Kidney glomerular epithelial cell (primary cell): Measurements from ENCODE around the gene RNF167.
"Not testable (repeated sequence)": the region's sequence is repeated elsewhere in the genome, so short reads cannot be mapped to it uniquely, and the experiment has no call there.

Source experiments
- DNase-seq: peaks from one replicate; lab custom pipeline; 2025; lab: John Stamatoyannopoulos, UW

The RNF167 gene

DNA sequence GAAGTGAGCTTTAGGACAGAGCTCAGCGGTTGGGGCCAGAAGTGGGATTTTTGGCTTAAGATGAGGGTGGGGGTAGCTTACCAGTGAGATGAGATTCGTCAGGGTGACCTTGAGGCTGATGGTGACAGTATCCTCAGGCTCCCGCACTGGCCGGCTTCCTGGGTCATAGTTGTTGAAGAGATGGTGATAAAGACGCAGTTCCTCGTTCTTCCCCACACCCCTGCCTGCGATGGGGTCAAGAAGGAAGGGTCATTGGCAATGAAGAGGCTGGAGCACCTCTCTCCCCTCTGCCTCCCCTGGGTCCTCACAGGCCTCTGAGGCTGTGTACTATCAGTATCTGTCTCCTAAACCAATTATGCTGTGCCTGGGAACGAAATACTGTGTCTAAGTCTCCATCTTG is 37.5 kb upstream of the RNF167 start:
- DNase-seq = no peak

DNA sequence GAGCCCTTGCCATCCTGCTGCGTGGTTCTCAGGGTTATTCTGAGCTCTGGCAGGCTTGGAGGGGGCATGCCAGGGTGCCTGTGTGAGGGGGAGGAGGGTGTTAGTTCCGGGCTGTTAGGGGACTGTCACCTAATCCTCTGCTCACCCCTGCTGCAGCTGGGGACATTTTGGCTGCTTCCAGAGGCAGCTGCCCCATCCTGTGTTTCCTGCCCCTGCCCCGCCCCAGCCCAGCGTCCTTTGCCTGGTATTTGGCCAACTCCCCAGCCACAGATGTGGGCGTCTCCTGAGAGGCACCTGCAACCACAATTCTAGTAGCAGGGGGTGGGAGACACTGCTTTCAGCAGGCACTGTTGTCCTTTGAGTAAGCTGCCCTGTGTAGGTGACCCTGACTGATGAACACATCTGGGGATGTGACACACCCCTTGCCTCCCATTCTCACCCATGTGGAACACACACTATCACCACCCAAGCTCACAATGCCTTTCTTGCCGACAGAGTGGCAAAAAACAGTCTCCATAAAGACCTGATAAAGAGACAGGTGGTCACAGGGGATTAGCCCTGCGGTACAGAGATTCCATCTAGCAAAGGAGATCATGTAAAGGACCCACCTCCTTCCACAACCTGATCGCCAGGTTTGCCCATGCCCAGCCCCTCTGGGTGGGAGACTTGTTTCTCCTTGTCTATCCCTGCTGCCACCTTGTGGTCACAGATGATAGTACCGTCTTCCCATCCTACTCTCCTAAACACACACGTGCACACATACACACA is 36.8 kb upstream of the RNF167 start, which contains the start of gene CHRNE:
TSS of gene CHRNE (minus strand) at position 48 of the 768 bp plus-strand sequence. CDS start at position 13, 35 bp downstream.
- peak; percentile 77 for DNase-seq

DNA sequence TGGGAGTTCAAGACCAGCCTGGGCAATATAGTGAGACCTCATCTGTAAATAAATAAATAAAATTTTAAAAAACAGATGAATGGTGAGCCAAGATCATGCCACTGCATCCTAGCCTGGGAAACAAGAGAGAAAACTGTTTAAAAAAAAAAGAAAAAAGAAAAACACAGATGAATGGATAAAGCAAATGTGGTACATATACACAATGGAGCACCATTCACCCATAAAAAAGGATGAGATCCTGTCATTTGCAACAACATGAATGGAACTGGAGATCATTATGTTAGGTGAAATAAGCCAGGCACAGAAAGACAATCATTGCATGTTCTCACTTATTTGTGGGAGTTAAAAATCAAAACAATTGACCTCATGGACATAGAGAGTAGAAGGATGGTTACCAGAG is 33.4 kb upstream of the RNF167 start:
- not testable (repeated sequence) for DNase-seq

DNA sequence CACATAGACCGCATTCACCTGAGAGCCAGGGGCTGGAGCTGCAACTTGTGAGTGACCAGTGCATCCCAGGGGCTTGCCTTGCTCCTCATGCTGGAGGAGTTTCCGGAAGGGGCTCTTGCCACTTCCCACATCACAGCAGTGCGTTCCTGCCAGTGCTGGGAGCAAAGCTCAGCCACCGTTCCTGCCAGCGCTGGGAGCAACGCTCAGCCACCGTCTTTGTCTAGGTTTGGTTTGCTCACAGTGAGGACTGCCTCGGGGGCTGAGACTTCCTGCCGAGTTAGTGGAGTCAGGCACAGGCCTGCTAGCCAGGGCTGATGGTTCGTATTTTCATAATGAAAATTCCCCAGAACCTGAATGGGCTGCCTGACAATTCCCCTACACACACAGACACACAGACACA is 31.8 kb upstream of the RNF167 start:
- no peak for DNase-seq

DNA sequence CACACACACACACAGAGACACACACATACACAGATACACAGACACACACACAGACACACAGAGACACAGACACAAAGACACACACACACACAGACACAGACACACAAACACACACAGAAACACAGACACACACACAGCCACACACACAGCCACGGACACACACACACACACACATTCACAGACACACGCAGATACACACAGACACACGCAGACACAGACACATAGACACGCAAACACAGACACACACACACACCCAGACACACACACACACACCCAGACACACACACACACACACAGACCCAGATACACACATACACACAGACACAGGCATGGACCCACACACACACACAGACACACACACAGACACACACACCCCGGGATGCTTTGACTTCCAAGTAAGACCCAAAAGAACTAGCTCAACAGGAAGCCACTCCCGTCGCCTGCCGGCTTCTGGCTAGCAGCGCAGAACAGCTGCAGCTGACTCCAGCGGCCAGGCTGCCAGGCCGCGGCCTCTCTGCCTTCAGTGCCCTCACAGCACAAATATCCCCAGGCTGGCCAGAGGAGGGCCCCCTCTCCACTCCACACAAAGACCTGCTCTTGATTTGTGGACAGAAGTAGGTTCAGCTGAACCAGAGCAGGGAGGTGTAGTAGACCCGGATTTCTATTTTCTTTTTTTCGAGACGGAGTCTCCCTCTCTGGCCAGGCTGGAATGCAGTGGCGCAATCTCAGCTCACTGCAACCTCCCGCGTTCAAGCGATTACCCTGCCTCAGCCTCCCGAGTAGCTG is 31.2 kb upstream of the RNF167 start:
- DNase-seq = peak; percentile 93

DNA sequence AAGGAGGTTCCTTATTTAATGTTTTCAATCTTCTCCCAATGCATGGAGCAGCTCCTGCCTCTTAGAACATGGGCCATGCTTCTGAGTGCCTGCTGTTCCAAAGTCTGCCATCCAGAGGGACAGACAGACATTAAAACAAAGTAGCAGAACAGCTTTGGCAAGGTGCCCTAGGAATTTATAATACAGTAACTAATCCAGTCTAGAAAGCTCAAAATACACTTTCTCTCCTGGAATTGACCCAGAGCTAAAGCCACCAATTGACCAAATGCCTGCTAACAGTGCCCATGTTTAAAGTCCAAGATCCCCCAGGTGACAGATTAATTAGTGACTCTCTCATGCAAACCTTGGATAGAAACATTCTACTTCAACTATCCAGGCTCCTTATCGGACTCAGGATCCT is 26.1 kb upstream of the RNF167 start:
- DNase-seq = peak; percentile 21

DNA sequence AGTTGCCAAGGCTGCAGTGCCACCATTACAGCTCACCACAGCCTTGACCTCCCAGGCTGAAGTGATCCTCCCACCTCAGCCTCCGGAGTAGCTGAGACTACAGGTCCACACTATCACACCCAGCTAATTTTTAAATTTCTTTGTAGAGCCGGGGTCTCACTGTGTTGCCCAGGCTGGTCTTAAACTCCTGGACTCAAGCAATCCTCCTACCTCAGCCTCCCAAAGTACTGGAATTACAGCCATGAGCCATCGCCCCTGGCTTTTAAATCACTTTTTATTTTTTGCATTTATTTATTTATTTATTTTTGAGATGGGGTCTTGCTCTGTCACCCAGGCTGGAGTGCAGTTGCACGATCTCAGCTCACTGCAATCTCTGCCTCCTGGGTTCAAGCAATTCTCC is 25.5 kb upstream of the RNF167 start:
- not testable (repeated sequence) for DNase-seq

DNA sequence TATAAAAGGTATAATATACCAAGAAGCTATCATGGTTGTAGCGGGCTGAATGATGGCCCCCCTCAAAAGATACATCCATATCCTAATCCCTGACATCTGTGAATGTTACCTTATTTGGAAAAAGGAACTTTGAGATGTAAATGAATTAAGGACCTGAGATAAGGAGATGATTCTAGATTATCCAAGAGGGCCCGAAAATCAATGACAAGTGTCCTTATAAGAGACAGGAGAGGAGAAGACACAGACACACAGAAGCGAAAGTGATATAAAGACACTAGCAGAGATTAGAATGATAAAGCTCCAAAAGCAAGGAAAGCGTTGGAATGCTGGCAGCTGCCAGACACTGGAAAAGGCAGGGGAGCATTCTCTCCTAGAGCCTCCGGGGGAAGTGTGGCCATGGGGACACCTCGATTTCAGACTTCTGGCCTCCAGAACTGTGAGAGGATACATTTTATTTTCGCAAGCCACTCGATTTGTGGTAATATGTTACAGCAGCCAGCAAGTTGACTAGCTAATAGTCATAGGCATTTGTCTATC is 20.5 kb upstream of the RNF167 start:
- no peak for DNase-seq

DNA sequence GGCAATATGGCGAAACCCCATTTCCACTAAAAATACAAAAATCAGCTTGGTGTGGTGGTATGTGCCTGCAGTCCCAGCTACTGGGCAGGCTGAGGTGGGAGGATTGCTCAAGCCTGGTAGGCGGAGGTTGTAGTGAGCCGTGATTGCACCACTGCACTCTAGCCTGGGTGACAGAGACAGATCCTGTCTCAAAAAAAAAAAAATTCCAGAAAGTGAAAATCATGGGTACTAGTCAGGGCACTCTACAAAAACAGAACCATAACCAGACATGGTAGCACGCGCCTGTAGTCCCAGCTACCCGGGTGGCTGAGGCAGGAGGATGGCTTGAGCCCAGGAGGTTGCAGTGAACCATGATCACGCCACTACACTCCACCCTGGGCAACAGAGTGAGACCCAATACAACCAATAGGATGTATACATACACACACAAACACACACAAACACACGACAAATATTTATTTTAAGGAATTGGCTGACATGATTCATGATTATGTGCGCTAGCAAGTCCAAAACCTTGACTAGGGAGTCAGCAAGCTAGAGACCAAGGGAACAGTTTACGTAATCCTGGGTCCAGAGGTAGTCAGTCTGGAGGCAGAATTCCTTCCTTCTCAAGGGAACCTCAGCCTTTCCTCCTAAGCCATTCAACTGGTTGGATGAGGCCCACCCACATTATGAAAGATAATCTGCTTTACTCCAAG is 19.6 kb upstream of the RNF167 start:
- no peak for DNase-seq

DNA sequence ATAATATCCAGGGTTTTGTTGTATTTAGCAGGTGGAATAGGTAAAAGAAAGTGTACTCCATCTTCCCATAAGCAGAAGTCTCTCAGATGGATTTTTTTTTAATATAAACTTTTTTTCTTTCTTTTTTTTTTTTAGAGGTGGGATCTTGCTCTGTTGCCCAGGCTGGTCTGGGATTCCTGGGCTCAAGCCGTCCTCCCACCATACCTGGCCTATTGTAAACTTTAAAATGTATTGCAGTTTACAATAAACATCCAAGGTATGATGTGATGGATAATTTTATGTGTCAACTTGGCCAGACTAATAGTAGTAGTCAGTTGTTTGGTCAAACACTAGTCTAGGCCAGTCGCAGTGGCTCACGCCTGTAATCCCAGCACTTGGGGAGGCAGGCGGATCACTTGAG is 18.7 kb upstream of the RNF167 start:
- DNase-seq = no peak

DNA sequence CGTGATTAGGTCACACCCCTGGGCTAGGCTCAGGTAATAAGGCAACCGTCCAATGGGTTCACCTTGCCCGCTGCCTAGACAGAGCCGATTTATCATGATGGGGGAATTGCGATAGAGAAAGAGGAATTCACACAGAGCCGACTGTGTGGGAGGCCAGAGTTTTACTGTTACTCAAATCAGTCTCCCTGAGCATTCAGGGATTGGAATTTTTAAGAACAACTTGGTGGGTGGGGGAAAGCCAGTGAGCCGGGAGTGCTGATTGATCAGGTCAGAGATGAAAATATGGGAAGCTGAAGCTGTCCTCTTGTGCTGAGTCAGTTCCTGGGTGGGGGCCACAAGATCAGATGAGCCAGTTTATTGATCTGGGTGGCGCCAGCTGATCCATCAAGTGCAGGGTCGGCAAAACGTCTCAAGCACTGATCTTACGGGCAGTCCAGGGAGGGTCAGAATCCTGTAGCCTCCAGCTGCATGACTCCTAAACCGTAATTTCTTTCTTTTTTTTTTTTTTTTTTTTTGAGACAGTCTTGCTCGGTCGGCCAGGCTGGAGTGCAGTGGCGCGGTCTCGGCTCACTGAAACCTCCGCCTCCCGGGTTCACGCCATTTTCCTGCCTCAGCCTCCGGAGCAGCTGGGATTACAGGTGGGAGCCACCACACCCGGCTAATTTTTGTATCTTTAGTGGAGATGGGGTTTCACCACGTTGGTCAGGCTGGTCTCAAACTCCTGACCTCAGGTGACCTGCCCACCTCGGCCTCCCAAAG is 13.3 kb upstream of the RNF167 start:
- not testable (repeated sequence) for DNase-seq

DNA sequence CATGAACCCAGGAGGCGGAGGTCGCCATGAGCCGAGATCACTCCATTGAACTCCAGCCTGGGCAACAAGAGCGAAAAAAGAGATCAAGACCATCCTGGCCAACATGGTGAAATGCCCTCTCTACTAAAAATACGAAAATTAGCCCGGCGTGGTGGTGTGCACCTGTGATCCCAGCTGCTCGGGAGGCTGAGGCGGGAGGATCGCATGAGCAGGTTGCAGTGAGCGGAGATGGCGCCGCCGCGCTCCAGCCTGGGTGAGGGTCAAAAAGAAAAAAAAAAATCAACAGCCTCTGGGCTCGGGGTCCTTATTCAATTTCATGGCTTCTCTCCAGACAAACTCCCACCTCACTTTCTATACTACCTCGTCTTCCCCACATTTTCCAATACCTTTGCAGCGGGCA is 11.2 kb upstream of the RNF167 start:
- no peak for DNase-seq

DNA sequence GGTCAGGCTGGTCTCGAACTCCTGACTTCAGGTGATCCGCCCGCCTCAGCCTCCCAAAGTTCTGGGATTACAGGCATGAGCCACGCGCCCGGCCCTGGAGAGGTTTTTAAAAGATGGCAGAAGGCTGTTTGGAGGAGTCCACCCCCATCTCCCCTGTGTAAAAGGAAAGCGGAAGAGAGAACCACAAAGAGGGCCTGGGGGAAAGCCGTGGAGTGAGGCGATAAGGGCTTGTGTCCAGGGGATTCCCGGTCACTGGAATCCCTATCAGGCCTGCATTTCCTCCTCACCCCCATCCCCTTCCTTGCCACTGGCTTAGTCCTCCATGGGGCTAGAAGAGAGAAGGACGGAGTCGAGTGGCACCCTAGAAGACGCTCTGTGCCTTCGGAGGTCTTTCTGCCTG is 8.1 kb upstream of the RNF167 start, which contains the start of gene GP1BA:
TSS of gene GP1BA (plus strand) at position 315 of the 400 bp plus-strand sequence. CDS start 328 bp downstream, outside the sequence.
- no peak for DNase-seq

DNA sequence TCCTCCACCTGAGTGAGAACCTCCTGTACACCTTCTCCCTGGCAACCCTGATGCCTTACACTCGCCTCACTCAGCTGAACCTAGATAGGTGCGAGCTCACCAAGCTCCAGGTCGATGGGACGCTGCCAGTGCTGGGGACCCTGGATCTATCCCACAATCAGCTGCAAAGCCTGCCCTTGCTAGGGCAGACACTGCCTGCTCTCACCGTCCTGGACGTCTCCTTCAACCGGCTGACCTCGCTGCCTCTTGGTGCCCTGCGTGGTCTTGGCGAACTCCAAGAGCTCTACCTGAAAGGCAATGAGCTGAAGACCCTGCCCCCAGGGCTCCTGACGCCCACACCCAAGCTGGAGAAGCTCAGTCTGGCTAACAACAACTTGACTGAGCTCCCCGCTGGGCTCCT is 7.3 kb upstream of the RNF167 start:
- no peak for DNase-seq

DNA sequence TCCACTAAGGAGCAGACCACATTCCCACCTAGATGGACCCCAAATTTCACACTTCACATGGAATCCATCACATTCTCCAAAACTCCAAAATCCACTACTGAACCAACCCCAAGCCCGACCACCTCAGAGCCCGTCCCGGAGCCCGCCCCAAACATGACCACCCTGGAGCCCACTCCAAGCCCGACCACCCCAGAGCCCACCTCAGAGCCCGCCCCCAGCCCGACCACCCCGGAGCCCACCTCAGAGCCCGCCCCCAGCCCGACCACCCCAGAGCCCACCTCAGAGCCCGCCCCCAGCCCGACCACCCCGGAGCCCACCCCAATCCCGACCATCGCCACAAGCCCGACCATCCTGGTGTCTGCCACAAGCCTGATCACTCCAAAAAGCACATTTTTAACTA is 6.4 kb upstream of the RNF167 start:
- DNase-seq = no peak

DNA sequence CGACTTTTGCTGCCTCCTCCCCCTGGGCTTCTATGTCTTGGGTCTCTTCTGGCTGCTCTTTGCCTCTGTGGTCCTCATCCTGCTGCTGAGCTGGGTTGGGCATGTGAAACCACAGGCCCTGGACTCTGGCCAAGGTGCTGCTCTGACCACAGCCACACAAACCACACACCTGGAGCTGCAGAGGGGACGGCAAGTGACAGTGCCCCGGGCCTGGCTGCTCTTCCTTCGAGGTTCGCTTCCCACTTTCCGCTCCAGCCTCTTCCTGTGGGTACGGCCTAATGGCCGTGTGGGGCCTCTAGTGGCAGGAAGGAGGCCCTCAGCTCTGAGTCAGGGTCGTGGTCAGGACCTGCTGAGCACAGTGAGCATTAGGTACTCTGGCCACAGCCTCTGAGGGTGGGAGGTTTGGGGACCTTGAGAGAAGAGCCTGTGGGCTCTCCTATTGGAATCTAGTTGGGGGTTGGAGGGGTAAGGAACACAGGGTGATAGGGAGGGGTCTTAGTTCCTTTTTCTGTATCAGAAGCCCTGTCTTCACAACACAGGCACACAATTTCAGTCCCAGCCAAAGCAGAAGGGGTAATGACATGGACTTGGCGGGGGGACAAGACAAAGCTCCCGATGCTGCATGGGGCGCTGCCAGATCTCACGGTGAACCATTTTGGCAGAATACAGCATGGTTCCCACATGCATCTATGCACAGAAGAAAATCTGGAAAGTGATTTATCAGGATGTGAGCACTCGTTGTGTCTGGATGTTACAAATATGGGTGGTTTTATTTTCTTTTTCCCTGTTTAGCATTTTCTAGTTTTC is 5.7 kb upstream of the RNF167 start:
- no peak for DNase-seq

DNA sequence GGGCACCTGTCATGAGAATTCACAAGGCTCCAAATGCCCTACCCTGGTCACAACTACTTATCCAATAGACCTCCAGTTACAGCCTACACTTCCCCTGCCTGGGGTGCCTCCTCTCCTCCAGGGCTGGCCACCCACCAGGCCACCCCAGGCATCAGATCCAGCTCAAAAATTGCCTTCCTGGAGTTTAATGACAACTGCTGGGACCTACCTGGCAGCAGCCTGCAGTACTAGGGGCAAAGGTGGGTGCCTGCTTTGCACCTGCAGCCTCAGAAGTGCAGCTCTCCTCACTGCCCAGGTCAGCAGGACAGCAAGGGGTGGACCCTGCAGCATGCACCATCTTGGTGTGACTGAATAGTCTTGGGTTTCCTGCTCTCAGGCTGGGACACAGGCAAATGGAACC is 4.4 kb upstream of the RNF167 start:
- DNase-seq = no peak

DNA sequence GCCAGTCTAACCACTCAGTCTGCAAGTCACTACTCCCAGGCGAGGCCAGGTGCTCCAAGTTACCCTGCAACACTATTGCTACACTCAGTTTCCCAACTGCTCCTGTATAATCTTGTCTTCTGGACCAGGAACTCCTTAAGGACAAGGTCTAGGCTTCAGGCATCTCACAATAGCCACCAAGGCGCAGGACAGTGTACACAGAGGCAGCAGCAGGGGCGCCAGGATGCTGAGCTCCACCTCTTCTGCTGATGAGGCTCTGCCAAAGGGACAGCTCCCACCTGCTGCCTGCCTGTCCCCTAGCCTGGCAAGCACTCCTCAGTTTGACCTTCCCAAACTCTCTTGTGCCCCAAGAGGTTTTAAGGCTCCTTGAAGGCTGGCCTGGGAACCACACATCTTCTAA is 3.6 kb upstream of the RNF167 start:
- DNase-seq = no peak

DNA sequence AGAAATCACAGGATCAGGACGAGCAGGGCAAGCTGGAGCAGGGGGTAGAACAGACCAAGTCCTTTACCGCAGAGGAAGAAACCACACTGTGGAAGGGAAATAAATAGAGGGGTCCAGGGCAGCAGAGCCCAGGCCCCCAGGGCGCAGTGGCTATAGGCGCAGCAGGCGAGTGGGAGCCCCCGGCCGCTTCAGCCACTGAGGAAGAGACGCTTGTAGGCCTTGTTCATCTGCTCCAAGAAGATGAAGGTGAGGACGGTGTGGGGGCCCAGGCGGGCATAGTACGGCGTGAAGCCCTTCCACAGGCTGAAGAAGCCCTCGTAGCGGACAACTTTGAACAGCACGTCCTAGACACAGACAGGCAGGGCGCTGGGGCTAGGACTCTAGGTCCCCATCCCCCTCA is 2.5 kb upstream of the RNF167 start:
- DNase-seq = no peak

DNA sequence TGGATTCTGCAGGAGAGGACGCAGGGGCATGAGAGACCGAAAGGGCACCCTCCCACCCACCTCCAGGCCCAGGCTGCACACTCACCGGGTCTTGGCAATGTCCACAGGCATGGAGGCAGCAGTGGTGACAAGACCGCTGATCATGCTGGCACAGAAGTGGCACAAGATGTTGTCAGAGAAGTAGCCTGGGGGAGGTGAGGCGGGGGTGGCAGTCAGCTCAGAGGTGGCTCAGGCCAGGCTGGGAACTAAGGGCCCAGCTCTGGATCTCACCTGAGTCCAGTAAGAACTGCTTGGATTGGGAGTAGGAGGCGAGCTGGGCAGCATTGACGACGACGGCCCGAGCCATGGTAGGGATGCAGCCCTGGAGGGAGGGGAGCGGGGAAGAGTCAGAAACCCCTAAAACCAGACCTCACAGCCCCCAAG is 2.0 kb upstream of the RNF167 start:
- no peak for DNase-seq
